Stimulated activated naive CD4-positive, alpha-beta T cell (primary cell): Measurements from ENCODE around the gene PSD2.

ENCODE experiments used
- DNase-seq, 6 experiments: peaks; one replicate each; lab custom pipeline; 2025; lab: John Stamatoyannopoulos, UW

Gene PSD2

DNA sequence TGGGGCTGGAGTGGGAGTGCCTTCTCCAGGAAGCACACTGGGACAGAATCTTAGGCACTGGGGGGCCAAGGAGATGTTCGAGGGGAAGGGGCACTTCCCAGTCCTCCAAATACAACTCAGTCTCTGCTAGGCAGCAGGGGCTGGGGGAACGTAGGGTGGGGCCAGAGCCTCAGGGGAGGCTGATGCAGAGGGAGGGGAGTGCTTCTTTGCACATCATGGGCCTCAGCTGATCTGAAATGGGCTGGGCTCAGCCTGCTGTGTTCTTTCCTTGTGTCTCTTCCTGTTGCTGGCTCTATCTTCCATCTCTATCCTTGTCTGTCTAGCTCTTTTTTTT lies 15.6 kb downstream of the PSD2 start:
- no peak for DNase-seq

GRCh38 chr5:139812323-139812722 lies 16.7 kb downstream of the PSD2 start:
- DNase-seq = no peak

DNA sequence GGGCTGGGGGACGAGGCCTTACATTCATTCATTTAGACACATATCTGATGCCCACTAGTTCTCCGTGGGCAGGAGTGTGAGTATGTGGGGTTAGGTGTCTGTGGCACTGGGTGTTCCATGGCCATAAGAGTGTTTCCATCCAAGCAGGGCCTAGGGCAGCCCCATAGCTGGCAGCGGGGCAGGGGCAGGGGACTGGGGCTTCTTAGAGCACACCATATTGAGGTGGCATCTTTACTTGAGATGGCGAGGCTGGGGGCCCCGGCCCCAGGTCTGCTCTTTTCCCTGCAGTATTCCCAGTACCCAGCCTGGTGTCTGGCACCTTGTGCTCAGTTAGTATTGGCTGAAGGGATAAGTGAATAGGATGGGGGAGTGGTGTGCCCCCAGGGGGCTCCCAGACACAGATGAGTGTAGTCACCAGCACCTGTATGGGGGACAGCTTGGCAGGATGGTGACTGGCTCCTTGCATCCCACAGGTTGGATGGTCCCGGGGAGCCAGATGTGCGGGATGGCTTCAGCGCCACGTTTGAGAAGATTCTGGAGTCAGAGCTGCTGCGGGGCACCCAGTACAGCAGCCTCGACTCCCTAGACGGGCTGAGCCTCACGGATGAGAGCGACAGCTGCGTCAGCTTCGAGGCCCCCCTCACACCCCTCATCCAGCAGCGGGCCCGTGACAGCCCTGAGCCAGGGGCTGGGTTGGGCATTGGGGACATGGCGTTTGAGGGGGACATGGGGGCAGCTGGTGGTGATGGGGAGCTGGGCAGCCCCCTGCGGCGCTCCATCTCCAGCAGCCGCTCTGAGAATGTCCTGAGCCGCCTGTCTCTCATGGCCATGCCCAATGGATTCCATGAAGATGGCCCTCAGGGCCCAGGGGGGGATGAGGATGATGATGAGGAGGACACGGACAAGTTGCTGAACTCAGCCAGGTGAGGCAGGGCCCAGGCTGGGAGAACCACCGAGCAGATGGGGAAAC lies 17.5 kb downstream of the PSD2 start:
- DNase-seq = no peak

GRCh38 chr5:139814191-139814601 lies 18.6 kb downstream of the PSD2 start:
- no peak for DNase-seq

GRCh38 chr5:139814704-139815280 lies 19.2 kb downstream of the PSD2 start:
- no peak for DNase-seq

DNA sequence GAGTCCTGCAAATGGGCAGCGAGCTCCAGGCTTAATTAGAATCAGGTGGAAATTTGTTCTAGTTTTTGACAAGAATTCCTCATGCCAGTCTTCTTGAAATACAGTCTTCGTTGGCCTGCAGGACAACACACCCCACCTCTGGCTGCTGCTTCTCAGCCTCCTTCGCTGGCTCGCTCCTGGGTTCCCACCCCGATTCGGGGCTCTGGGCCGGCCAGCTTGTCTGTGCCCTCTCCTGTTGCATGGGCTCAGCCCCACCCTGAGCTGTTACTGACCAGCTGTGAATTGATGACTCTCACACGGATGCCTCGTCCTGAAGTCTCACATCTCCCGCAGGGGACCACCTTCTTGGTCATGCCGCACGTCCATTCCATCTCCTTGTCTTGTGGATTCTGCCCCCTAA lies 21.0 kb downstream of the PSD2 start:
- DNase-seq = no peak

- DNase-seq = no peak
Measured at GRCh38 chr5:139817362-139817761, 21.8 kb downstream of the PSD2 start.

DNA sequence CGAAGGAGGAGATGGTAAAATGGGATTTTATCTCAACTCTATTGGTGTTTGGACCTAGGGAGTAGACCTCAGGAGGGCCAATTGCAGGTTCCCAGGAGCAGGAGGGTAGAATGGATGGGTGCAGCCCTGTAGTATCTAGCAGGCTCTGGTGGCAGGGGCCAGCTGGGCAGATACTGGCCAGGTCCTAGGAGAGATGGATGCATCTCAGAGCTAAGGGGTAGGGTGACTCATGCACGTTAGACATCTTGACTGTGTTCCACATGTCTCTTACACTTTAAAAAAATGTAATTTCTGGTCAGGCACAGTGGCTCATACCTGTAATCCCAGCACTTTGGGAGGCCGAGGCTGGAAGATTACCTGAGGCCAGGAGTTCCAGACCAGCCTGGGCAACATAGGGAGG lies 22.4 kb downstream of the PSD2 start:
- no peak for DNase-seq

- no peak for DNase-seq
Measured at GRCh38 chr5:139820130-139820529, 24.5 kb downstream of the PSD2 start.

GRCh38 chr5:139820606-139821005 lies 25.0 kb downstream of the PSD2 start:
- DNase-seq = no peak

DNA sequence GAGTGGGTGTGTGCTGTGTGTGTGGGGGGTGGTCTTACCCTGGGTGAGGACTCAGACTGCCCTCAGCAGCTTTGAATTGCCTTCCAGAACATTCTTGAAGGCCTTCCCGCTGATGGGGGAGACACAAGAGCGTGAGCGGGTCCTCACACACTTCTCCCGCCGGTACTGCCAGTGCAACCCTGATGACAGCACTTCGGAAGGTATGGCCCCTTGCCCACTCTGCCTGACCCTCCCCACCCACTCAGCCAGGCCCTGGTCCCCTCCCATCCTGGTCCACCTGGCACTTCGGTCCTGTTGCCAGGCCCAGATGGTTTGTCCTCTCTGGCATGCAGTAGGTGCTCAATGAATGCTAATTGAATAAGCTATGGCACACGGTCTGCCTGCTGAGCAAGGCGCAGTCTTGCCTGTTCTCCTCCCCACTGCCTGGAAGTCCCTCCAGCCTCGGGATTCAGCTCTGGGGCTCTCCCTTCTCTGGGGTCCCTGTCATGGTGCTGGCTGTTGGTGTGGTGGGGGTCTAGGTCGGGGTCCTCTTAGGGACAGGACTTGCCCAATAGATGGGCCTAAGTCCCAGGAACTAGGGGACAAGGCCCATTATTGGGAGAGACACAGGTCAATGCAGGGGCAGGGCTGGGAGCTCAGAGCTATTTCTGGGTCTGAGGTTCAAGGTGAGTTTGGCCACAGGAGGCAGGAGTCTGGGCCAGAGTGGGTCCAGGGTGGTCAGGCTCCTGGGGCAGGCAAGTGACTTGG lies 26.4 kb downstream of the PSD2 start:
- no peak for DNase-seq

- DNase-seq = no peak
Measured at GRCh38 chr5:139822553-139823425, 27.2 kb downstream of the PSD2 start.

DNA sequence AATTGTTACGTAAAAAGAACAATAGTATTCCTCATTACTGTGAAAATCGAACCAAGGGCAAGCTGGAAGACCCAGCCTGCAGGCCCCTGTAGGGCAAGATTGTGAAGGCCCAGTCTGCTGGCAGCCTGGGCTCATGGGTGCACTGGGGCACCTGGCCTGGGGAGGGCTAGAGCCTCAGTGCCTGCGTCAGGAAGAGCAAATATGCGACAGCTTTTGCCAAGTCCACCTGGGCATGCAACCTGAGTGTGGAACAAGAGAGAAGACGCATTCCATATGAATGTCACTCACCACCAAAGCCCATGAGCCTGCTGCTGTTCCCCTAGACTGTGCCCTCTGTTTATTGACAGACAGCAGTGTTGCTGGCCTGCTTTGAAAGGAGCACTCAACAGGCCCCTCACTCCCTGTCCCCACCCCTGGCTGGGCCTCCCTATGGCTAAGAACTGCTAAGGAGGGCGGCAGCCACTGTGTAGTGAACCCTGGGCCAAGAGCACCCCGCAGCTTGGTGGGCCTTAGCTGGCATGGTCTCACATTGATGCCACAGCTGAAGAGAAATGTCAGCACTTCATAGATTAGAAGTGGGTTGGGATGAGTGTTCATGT lies 28.2 kb downstream of the PSD2 start:
- no peak for DNase-seq

- DNase-seq = no peak
Measured at GRCh38 chr5:139825690-139826089, 30.1 kb downstream of the PSD2 start.

GRCh38 chr5:139828207-139828895 lies 32.7 kb downstream of the PSD2 start:
- DNase-seq = no peak

DNA sequence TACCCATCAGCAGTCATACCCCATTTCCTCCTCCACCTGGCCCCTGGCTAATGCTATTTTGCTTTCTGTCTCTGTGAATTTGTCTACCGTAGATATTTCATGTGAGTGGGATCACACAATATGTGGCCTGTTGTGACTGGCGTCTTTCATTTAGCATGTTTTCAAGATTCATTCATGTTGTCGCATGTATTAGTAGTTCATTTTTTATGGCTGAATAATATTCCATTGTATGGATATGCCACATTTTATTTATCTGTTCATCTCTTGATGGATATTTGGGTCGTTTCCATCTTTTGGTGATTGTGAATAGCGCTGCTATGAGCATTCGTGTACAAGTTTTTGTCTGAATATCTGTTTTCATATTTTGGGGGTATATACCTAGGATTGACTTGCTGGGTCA lies 33.9 kb downstream of the PSD2 start:
- no peak for DNase-seq

DNA sequence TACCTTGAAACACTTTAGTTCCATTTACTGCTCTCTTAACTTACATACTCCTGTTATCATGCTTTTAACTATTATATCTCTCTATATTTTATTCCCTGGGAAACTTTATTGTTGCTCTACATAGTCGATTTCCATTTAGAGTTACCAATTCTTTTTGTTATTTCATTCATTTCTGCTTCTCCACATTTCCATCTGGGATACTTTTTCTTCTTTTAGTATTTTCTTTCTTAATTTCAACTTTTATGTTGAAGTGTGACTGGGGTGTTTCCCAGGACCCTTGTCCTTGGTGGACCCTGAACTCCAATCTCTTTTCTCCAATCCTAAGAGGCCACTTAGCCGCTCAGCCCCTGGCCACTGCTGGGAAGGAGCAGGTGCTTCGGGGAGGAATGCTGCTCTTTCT lies 36.0 kb downstream of the PSD2 start:
- no peak for DNase-seq

- DNase-seq = no peak
Measured at GRCh38 chr5:139833525-139833924, 37.9 kb downstream of the PSD2 start.

GRCh38 chr5:139835656-139836055 lies 40.0 kb downstream of the PSD2 start:
- DNase-seq = no peak

DNA sequence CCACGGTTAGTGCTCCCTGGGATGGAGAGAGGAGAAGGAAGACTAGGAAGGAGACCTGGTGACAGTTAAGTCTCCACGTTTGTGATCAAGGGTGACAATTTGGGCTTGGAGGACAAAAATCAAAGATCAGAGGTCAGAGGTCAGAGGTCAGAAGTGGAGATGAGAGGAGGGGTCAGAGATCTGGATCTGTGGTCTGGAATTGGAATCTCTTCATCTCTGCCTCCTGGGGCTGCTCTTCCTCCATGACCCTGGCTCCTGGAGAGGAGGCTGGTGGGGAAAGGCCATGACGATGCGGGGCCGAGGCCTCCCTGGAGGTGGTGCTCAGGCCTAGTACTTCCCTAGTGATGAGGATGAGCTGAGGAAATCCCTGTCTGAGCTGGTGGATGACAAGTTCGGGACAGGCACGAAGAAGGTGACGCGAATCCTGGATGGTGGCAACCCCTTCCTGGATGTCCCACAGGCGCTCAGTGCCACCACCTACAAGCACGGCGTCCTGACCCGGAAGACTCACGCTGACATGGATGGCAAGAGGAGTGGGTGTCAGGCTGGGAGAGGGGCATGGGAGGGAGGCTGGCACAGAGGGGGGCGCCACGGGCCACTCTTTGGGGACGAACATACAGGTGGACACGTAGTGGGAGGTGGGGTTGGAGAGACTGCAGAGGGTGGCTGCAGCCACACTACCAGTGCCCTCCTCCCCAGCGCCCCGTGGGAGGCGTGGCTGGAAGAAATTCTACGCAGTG lies 41.0 kb downstream of the PSD2 start:
- no peak for DNase-seq
